GM19023 (cell line): ENCODE data around the gene MYO1F.

Experiments
- ATAC-seq: cut with Tn5 transposase; IDR thresholded peaks from one replicate; pipeline ENCODE4 v1.9.1; 2021; ENCODE audit warnings: mild to moderate bottlenecking, moderate library complexity; ENCODE audit not compliant: unreplicated experiment

MYO1F gene

DNA sequence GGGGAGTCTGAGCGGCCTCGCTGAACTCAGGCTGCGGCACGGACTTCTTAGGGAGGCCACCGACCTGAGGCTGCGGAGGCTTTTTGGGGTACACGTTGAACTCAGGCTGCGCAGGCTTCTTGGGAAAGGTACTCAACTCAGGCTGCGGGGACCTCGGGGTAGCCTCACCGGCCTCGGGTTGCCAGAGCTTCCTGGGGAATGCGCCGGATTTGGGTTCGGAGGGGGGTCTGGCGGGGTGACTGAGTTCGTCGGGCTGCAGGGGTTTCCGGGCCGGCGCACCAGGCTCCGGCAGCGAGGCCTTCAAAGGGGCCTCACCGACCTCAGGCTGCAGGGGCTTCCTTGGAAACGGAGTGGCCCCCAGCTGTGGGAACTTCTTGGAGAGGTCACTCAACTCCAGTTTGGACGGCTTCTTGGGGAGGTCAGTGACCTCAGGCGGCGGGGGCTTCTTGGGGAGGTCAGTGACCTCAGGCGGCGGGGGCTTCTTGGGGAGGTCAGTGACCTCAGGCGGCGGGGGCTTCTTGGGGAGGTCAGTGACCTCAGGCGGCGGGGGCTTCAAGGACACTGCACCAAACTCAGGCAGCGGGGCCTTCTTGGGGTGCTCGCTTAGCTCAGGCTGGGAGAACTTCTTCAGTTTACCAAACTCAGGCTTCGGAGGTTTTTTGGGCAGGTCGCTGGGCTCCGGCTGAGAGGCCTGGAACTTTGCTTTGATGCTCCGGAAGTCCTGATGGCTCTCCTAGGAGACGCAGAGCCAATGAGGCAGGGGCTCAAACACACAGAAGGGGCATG lies 78.0 kb downstream of the MYO1F start:
- no peak for ATAC-seq

DNA sequence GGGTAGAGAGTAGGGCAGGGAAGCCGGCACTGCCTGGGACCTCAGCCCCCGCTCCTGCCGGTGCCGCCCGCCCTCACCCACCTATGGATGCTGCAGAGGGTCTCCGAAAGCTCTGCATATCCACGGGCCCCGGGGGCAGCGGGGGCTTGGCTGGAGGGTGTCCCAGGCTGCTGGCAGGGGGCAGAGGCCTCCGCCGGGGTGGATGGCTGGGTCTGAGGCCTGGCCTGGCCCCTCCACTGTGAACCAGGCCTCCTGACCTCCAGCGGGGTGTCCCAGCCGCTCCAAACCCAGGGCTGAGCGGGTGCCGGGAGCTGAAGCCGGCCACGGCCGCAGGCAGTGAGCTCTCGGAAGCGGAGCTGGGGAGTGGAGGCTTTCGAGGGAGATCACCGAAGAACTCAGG lies 78.9 kb downstream of the MYO1F start:
- ATAC-seq, result no peak

DNA sequence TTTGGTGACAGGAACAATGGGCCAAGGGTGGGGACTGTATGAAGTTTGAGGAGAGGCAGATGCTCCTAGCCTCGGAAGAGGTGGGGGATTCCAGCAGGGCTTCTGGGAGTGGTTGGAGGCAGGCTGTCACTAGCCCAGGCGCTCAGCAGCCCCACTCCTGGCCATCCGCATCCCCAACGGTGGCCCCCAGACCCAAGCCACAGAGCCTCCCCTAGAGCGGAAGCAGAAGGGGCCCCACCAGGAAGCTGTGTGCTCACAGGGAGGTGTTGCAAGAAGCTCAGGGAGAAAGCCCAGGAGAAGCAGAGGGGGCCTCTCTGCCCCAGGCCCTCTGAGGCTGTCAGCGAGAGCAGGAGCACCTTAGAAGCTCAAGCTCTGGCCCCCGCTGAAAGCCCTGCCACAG lies 83.1 kb downstream of the MYO1F start:
- no peak for ATAC-seq

DNA sequence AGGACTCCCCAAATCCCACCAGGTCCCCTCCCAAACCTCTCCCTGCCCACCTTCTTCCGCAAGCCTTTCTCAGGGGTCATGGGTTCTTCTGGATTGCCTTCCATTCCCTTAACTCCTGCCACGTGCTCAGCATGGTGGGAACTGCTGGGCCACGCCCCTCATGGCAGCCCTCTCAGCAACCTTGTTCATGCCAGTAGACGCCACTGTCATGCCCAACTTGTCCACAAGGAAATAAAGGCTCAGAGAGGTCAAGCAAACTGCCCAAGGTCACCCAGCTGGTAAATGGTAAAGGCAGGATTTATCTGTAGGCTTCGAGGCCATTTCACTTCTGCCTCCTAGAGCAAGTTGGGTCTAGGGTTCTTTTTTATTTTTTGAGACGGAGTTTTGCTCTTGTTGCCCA lies 85.7 kb downstream of the MYO1F start:
- ATAC-seq, result no peak

DNA sequence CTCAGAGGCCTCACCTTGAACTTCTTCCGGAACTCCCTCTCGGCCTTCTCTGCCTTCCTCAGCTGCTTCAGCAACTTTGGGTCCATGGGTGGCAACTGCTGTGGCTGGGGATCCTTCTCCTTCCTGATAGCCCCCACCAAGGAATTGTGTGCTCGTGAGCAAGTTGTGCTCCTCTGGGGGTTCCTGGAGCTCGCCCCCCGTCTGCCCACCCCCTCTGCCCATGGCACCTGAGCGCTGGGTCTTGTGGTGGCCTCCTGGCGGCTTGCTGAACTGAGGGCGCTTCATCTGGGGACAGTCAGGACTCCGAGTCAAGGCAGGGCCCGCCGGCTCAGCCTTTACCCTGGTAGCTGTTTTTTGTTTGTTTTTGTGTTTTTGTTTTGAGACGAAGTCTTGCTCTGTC lies 86.4 kb downstream of the MYO1F start:
- no peak for ATAC-seq

DNA sequence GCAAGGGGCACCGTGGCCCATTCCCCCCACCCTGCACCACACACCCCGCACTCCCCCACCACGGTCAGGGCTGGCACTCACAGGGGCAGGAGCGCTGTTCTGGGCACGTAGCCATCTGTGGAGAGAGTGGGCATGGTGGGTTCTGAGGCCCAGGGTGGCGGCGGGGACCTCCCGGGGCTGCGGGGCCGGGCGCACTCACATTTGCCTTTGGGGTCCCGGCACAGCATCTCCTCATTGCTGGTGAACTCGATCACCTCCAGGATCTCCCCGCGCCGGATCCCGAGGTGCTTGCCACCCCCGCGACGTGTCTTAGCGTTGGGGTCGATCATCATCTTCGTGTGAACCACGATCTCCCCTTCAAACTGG lies 86.9 kb downstream of the MYO1F start:
- no peak for ATAC-seq

DNA sequence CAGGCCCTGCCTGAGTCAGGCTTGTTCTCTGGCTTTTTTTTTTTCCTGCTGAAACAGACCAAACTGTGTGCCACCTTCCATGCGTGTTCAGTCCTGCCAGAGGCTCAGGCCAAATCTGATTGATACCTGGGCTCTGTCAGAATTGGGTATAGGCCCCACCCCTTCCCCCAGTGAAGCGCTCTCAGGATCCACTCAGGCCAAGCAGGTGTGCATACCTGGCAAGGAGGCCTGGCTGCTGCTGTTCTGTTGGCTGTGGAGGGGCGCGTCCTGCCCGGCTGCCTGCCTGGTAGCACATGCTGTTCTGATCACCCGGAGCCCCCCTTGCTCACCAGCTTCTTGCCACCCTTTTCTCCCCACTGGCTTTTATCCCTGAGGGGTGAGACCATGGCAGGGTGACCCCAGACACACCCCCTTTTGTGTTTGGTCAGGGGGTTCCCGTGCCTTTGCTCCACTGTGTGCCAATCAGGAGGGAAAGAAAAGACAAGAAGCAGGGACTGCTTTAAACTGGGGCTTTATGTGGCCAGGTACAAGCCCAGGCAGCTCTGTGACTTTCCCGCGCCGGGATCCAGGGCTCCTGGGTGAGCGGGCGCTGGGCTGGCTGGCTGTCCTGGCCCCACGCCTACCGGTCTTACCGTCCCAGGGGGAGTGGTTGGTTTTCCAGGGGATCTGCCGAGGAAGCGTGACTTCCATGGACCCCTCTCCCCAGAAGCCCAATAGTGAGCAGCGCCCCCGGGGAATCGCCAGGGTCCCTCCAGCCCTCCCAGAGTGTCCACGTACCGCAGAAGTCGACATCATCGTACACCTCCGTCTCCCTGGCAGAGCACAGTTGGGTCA lies 87.5 kb downstream of the MYO1F start:
- no peak for ATAC-seq

DNA sequence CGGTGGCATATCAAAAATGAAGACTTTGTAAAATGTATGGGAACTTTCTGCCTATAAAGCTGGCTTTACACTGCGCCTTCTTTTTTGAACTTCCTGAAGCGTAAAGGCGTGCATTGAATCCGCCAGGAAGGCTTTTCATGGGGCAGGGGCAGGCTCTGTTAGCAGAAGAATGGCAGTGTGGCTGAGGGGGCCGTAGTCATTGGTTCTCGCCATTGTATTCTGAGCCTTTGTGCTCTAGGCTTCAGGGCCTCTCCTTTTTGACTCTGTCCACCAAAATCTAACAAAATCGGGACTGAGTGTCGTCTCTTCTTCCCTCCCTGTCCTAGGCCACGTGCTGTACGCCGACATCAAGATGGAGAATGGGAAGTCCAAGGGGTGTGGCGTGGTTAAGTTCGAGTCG lies 88.9 kb downstream of the MYO1F start:
- no peak for ATAC-seq

DNA sequence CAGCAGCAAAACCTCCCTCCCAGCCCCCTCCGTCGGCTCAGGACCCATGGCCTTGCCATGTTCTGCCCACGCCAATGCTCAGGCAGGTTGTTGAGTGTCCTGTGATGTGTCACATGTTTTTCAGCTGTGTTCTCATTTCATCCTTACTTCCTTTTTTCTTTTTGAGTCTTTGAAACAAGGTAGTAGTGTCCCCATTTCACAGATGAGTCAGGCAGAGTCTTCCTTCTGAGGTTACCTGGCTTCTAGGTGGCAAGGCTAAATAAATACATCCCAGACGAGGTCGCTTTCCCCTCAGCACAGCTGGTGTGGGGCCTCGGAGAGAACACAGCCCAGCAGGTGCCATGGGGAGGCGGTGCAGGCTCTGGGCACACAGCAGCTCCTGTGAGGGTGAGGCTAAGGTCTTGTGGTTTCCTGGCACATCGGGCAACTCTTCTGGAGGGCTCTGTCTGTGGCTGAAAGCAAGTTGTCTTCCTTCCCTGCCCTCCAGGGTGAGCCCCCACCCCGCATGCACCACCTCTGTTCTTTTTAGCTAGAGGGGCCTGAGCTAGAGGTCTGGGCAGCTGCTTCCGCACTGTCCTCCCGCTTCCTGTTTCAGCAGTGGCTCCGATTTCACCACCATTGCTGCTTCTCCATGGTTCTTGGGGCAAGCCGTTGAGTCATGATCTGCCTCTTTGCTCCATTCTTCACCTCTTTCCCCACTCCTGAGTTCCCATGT lies 89.9 kb downstream of the MYO1F start:
- ATAC-seq, result no peak

DNA sequence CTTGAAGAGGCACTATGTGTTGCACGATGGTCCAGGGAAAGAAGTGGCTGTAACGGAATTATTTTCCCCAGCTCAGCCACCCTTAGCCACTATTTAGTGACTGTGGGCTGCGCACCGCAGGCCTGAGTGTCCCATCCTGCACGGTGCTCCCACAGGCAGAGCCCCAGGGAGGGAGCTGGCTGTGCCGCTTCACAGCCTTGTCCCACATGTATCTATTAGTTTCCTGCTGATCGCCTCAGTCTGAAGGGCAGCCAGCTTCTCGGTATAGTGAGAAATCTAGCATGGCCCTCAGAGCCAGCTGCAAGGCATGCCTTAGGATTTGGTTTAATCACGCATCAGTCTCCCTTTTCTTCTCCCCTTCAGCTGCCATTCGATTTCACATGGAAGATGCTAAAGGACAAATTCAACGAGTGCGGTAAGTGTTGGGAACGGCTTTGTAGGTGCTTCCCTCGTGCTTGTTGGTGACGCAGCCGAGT lies 90.5 kb downstream of the MYO1F start:
- ATAC-seq, result no peak

DNA sequence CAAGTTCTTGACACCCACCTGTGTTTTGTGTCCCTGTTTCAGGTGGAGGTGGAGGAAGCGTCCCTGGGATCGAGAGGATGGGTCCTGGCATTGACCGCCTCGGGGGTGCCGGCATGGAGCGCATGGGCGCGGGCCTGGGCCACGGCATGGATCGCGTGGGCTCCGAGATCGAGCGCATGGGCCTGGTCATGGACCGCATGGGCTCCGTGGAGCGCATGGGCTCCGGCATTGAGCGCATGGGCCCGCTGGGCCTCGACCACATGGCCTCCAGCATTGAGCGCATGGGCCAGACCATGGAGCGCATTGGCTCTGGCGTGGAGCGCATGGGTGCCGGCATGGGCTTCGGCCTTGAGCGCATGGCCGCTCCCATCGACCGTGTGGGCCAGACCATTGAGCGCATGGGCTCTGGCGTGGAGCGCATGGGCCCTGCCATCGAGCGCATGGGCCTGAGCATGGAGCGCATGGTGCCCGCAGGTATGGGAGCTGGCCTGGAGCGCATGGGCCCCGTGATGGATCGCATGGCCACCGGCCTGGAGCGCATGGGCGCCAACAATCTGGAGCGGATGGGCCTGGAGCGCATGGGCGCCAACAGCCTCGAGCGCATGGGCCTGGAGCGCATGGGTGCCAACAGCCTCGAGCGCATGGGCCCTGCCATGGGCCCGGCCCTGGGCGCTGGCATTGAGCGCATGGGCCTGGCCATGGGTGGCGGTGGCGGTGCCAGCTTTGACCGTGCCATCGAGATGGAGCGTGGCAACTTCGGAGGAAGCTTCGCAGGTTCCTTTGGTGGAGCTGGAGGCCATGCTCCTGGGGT lies 91.5 kb downstream of the MYO1F start:
- ATAC-seq, result no peak

DNA sequence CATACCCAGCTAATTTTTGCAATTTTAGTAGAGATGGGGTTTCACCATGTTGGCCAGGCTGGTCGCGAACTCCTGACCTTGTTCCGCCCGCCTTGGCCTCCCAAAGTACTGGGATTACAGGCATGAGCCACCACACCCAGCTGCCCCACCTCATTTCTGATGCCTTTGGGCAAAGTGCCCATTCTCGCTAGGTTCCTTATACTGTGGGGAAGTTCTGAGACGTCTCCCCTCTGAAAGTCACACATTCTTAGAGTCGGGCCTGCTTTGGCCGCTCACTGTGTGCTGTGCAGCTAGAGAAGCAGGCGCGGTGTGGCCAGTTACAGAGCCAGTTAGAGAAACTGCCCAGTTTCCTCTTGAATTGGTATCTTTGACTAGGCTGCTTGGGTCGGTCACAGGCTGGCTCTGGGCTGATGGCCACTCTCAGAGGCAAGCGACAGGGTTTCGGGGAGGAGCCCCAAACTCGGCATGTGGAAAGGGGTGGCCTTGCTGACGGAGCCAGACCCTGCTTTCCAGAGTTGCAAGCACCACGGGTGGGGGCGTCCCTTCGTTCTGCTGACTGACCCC lies 92.8 kb downstream of the MYO1F start:
- ATAC-seq, result no peak

DNA sequence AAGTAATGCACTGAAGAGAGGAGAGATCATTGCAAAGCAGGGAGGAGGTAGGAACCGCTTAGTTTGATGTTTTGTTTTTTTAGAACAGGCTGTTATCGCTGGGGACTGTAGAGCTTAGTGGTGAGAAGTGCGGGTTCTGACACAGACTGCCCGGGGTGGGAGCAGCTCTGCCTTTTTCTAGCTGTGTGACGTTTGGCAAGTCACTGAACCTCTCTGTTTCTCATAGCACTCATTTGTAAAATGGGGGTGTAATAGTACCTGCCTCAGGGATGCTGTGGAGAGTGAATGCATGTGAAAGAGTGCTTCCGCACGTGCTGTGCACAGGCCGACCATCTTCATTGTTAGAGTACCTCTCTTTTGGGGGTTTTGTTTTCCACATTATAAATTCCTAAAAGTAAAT lies 94.1 kb downstream of the MYO1F start:
- no peak for ATAC-seq

DNA sequence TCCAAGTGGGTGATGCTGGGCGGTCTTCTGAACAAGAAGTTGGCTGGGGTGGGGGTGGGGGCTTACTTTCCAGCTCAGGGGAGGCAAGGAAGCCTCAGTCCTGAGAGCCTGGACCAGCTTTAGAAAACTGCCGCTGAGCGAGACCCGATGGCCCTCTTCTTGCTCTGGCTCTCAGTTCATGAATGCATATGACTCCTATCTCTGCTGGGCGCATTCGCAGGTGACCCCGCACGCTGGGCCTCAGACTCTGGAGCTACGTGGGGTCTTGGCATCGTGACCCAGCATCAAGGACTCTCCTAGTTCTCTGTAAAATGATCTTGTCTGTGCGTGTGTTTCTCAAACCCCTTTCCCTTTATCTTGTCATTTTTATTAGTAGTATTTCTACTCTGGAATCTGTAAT lies 94.5 kb downstream of the MYO1F start:
- no peak for ATAC-seq

DNA sequence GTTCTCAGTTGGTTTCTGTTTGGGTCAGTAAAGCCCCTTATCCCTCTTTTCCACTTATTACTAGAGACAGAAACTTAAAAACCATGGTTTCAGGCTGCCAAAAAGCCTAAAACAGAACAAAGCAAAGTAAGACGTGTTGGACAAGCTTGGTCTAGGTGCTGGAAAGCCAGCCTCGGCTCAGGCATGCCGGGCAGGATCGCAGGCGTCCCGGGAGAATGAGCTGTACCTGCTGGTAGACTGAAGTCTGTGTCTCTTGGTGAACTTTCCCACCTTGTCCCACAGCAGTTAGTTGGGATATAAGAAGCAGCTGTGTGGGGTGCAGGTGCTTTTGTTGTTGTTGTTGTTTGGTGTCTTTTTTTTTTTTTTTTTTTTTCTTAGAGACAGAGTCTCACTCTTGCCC lies 95.6 kb downstream of the MYO1F start:
- no peak for ATAC-seq

DNA sequence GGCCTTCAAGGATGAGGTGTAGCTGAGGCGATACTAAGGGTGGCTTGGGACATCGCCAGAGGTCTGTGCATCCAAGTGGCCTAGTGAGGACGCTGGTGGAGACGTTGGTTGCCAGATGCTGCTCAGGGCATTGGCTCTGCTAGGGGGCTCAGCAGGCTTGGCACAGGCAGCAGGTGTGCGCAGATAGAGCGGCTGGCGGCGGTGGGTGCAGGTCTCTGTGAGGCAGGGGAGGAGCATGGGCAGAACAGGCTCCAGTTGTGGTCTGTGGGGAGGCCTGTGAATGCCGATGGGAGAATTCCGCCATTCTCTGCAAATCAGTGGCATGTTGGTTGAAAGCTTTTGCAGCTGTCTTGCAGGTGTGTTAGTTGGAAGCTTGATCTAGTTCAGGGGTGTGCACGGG lies 96.0 kb downstream of the MYO1F start:
- ATAC-seq, result no peak

DNA sequence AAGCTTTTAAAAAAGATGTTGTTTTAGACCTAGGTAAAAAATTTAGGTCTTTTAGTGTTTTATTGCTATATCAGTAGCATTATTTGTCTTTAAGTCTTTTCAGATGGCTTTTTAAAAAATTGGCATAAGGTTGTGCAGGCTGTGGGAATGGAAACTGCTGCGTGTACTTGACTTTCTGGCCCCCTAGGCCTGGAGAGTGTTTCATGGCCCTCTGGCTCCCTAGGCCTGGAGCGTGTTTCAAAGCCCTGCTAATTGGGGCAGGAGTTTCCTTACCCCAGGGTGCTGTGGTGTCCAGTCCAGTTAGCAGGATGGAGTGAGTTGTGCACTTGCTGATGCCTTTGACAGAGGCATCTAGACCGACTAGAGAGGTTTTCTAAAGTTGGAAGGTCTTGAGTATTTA lies 98.6 kb downstream of the MYO1F start:
- ATAC-seq, result no peak

DNA sequence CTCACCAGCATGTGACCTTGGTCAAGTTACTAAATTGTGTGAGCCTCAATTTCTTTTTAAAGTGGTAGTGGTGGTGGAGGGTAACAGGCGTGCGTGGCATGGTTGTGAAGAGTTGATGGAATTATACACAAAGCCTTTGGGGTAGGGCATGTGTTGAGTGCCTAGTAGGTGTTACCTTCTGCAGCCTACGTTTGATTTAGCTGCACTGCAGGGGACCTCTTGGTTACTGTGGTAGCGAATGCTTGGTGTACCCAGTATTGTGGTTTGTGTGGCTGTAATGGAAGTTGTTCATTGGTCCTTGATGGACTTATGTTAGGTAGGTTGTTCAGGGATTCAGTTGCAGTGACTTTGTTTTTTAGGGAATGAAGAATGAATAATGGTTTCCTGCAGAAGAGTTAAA lies 99.4 kb downstream of the MYO1F start:
- ATAC-seq, result no peak

DNA sequence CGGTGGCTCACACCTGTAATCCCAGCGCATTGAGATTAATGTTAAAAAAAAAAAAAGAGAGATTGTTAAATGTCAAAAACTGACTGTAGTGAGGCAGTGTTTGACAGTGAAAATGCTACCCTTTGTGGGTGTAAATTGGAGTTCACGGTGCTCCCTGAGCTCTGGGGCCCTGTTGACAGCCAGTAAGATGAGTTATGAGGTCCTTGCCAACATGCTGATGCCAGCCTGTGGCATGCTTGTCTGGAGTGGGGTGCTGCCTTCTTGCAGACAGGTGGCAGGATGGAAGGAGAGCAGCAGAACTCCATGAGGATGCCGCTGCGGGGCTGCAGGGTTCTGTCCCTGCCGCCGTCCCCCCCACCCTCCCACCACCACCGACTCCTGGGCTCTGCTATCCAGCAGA lies 100.7 kb downstream of the MYO1F start:
- no peak for ATAC-seq

DNA sequence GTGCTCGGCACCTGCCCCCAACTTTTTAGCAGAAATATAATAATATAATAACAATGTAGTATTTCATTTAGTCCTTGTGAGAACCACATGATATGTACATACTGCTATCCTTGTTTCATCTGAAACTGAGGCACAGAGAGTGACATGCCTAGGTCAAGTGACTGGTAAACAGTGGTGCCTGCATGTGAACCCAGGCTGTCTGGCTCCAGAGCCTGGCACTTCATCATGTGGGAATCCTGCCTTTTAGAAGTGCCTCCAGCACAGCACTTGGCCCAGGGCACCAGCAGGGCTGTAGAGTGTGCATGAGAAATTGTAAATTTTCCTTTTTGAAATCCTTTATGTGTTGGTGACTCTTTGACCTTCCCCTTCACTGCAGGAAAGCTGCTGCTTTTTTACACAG lies 102.2 kb downstream of the MYO1F start:
- no peak for ATAC-seq
